GM23338 (cell line): ENCODE data around the gene NKD1.

Experiments used
- EZH2 ChIP-seq: fragments of 200-600 bp; sonication (generic); IDR thresholded peaks from one replicate; pipeline ENCODE4 v1.8.0; 2017; ENCODE audit warnings: antibody characterized with exemption, mild to moderate bottlenecking, low read depth; ENCODE audit not compliant: unreplicated experiment
- JUNB ChIP-seq: IDR thresholded peaks from one replicate; pipeline ENCODE4 v1.6.1; 2016; ENCODE audit warnings: antibody characterized with exemption; ENCODE audit not compliant: unreplicated experiment
- POLR2AphosphoS5 ChIP-seq: IDR thresholded peaks from 2 replicates; pipeline ENCODE4 v1.6.1; 2016; ENCODE audit warnings: antibody characterized with exemption, low read depth
- TF ChIP-seq, protein P1 (sequence below), 2 experiments: fragments of 200-600 bp in 1 of 2; sonication (generic) in 1 of 2; conservative IDR thresholded peaks; 2 replicates each; pipeline versions ENCODE4 v1.5.1 to v1.6.1; 2016 to 2017; ENCODE audit warnings: antibody characterized with exemption in 2 of 2, low read depth in 2 of 2, mild to moderate bottlenecking in 2 of 2, moderate library complexity in 1 of 2
- TF ChIP-seq, protein P2 (sequence below): IDR thresholded peaks from one replicate; pipeline ENCODE4 v1.6.1; 2018; ENCODE audit warnings: antibody characterized with exemption; ENCODE audit not compliant: unreplicated experiment

DNA sequence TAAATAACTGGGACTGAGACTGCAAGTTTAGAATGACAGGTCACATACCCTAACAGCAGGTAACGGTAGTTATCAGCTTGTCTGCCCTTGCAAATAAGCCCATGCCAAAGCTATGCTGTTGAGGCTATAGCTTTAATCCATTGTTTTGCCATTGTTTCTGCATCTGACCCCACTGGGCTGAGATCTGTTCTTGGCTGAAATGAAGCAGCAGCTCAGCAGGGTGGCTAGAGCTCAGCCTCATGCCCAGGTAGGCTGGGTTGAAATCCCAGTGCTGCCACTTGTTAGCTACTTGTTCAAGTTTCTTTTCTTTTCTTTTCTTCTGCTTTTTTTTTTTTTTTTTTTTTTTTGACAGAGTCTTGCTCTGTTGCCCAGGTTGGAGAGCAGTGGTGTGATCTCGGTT, 40.1 kb downstream of the NKD1 start:
- TF ChIP-seq, protein P1, sequence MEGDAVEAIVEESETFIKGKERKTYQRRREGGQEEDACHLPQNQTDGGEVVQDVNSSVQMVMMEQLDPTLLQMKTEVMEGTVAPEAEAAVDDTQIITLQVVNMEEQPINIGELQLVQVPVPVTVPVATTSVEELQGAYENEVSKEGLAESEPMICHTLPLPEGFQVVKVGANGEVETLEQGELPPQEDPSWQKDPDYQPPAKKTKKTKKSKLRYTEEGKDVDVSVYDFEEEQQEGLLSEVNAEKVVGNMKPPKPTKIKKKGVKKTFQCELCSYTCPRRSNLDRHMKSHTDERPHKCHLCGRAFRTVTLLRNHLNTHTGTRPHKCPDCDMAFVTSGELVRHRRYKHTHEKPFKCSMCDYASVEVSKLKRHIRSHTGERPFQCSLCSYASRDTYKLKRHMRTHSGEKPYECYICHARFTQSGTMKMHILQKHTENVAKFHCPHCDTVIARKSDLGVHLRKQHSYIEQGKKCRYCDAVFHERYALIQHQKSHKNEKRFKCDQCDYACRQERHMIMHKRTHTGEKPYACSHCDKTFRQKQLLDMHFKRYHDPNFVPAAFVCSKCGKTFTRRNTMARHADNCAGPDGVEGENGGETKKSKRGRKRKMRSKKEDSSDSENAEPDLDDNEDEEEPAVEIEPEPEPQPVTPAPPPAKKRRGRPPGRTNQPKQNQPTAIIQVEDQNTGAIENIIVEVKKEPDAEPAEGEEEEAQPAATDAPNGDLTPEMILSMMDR (conservative IDR thresholded peaks at IDR 0.05; ENCODE audit: low read depth in 2 of 2), result no peak
- no peak for TF ChIP-seq EZH2
- TF ChIP-seq, protein P2, sequence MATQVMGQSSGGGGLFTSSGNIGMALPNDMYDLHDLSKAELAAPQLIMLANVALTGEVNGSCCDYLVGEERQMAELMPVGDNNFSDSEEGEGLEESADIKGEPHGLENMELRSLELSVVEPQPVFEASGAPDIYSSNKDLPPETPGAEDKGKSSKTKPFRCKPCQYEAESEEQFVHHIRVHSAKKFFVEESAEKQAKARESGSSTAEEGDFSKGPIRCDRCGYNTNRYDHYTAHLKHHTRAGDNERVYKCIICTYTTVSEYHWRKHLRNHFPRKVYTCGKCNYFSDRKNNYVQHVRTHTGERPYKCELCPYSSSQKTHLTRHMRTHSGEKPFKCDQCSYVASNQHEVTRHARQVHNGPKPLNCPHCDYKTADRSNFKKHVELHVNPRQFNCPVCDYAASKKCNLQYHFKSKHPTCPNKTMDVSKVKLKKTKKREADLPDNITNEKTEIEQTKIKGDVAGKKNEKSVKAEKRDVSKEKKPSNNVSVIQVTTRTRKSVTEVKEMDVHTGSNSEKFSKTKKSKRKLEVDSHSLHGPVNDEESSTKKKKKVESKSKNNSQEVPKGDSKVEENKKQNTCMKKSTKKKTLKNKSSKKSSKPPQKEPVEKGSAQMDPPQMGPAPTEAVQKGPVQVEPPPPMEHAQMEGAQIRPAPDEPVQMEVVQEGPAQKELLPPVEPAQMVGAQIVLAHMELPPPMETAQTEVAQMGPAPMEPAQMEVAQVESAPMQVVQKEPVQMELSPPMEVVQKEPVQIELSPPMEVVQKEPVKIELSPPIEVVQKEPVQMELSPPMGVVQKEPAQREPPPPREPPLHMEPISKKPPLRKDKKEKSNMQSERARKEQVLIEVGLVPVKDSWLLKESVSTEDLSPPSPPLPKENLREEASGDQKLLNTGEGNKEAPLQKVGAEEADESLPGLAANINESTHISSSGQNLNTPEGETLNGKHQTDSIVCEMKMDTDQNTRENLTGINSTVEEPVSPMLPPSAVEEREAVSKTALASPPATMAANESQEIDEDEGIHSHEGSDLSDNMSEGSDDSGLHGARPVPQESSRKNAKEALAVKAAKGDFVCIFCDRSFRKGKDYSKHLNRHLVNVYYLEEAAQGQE, result no peak
- TF ChIP-seq POLR2AphosphoS5, result no peak
- no peak for TF ChIP-seq JUNB
